ENCODE measurements around the gene TCERG1L.

- TF ChIP-seq GABPA (IDR thresholded peaks at IDR 0.05; ENCODE audit: low read depth), result no peak
- TF ChIP-seq CTCF (IDR thresholded peaks at IDR 0.05; ENCODE audit: insufficient read depth, low read length), result no peak
- TF ChIP-seq, protein P1, sequence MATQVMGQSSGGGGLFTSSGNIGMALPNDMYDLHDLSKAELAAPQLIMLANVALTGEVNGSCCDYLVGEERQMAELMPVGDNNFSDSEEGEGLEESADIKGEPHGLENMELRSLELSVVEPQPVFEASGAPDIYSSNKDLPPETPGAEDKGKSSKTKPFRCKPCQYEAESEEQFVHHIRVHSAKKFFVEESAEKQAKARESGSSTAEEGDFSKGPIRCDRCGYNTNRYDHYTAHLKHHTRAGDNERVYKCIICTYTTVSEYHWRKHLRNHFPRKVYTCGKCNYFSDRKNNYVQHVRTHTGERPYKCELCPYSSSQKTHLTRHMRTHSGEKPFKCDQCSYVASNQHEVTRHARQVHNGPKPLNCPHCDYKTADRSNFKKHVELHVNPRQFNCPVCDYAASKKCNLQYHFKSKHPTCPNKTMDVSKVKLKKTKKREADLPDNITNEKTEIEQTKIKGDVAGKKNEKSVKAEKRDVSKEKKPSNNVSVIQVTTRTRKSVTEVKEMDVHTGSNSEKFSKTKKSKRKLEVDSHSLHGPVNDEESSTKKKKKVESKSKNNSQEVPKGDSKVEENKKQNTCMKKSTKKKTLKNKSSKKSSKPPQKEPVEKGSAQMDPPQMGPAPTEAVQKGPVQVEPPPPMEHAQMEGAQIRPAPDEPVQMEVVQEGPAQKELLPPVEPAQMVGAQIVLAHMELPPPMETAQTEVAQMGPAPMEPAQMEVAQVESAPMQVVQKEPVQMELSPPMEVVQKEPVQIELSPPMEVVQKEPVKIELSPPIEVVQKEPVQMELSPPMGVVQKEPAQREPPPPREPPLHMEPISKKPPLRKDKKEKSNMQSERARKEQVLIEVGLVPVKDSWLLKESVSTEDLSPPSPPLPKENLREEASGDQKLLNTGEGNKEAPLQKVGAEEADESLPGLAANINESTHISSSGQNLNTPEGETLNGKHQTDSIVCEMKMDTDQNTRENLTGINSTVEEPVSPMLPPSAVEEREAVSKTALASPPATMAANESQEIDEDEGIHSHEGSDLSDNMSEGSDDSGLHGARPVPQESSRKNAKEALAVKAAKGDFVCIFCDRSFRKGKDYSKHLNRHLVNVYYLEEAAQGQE (IDR thresholded peaks at IDR 0.05; ENCODE audit: insufficient replicate concordance, low read depth), result no peak
- TF ChIP-seq POLR2AphosphoS5 (IDR thresholded peaks at IDR 0.05; ENCODE audit: low read depth), result no peak
These were observed 168.8 kb downstream of the TCERG1L start for GRCh38 chr10:131142517-131143380.
